Omental fat pad (tissue), 4 donors: ENCODE results near the gene GRK1. TPM values are rescaled to one million over a fixed set of nuclear protein-coding genes. Genes with fewer than 3 reads are reported as not detected.

Experiments
- ATAC-seq: fragments of 150-250 bp; one replicate; pipeline ENCODE4 v1.9.1; 2016; ENCODE audit warnings: mild to moderate bottlenecking, moderate library complexity; ENCODE audit not compliant: low FRiP score
- DNase-seq: peaks from one replicate; pipeline ENCODE4 v3.0.0-alpha.2; 2019; ENCODE audit warnings: low spot score
- CTCF ChIP-seq, 3 donors: fragments of 450-650 bp; IDR thresholded peaks; one replicate each; pipeline ENCODE4 v1.5.1; 2016 to 2017; ENCODE audit warnings: antibody characterized with exemption in 3 of 3, mild to moderate bottlenecking in 3 of 3, moderate library complexity in 2 of 3
- total RNA-seq, 4 donors: library from RNA; depleted of rRNA; stranded (reverse); fragments of >200 nt; gene quantifications; one replicate each; pipeline ENCODE4 v1.1.0, GENCODE V29; 2016

GRK1 gene
- total RNA-seq, 4 donors from 2014 or later = not detected

- DNase-seq (no peak), ATAC-seq (no peak)
- TF ChIP-seq CTCF (IDR thresholded peaks at IDR 0.05) = no peak
Measured at GRCh38 chr13:113655346-113656002, 11.5 kb upstream of the GRK1 start.

GRCh38 chr13:113656003-113656588 lies 10.9 kb upstream of the GRK1 start:
- TF ChIP-seq CTCF (IDR thresholded peaks at IDR 0.05) = no peak
- no peak for DNase-seq
- no peak for ATAC-seq

- DNase-seq (no peak), ATAC-seq (no peak)
- TF ChIP-seq CTCF (IDR thresholded peaks at IDR 0.05) = no peak
Measured at GRCh38 chr13:113656831-113657671, 10.0 kb upstream of the GRK1 start.

- ATAC-seq (no peak), DNase-seq (no peak)
- TF ChIP-seq CTCF (IDR thresholded peaks at IDR 0.05) = no peak
Measured at GRCh38 chr13:113657851-113658741, 8.9 kb upstream of the GRK1 start, which contains the start of gene ATP4B. TSS of gene ATP4B (minus strand) at chr13:113658198. CDS start at chr13:113658144, 54 bp downstream.

- DNase-seq (no peak), ATAC-seq (no peak)
- TF ChIP-seq CTCF (IDR thresholded peaks at IDR 0.05) = no peak
Measured at GRCh38 chr13:113658836-113659235, 8.2 kb upstream of the GRK1 start.

GRCh38 chr13:113659337-113659736 lies 7.7 kb upstream of the GRK1 start:
- TF ChIP-seq CTCF (IDR thresholded peaks at IDR 0.05) = no peak
- ATAC-seq (no peak), DNase-seq (no peak)
